Nephron progenitor cell (in vitro differentiated cells): Measurements from ENCODE around the gene STMN1.

Source experiments
- DNase-seq: peaks from one replicate; pipeline ENCODE4 v3.0.0; 2021
- H3K27ac Mint-ChIP-seq: 2 replicates; pipeline ENCODE4 v1.8.0; 2021; ENCODE audit warnings: mild to moderate bottlenecking, moderate library complexity, mixed read lengths
- H3K27me3 Mint-ChIP-seq: 2 replicates; pipeline ENCODE4 v1.8.0; 2021; ENCODE audit warnings: mild to moderate bottlenecking, low read depth, mixed read lengths; ENCODE audit not compliant: poor library complexity
- H3K36me3 Mint-ChIP-seq: 2 replicates; pipeline ENCODE4 v1.8.0; 2021; ENCODE audit warnings: low read depth, mixed read lengths
- H3K4me1 Mint-ChIP-seq: 2 replicates; pipeline ENCODE4 v1.8.0; 2021; ENCODE audit warnings: mixed read lengths
- H3K4me3 Mint-ChIP-seq: 2 replicates; pipeline ENCODE4 v1.8.0; 2021; ENCODE audit warnings: mild to moderate bottlenecking, moderate library complexity, mixed read lengths
- H3K9me3 Mint-ChIP-seq: 2 replicates; pipeline ENCODE4 v1.8.0; 2021; ENCODE audit warnings: mild to moderate bottlenecking, moderate library complexity, mixed read lengths
- TF ChIP-seq, protein P1 (sequence below): fragments of 200-600 bp; sonication (generic); IDR thresholded peaks from 2 replicates; pipeline ENCODE4 v1.5.0; 2021; ENCODE audit warnings: antibody characterized with exemption

The STMN1 gene

GRCh38 chr1:25877155-25877554 is 29.1 kb downstream of the STMN1 start:
- peaks cover 21% of the 10 kb centered on the region for H3K27me3 Mint-ChIP-seq

GRCh38 chr1:25876693-25877077 is 29.5 kb downstream of the STMN1 start:
- TF ChIP-seq, protein P1, sequence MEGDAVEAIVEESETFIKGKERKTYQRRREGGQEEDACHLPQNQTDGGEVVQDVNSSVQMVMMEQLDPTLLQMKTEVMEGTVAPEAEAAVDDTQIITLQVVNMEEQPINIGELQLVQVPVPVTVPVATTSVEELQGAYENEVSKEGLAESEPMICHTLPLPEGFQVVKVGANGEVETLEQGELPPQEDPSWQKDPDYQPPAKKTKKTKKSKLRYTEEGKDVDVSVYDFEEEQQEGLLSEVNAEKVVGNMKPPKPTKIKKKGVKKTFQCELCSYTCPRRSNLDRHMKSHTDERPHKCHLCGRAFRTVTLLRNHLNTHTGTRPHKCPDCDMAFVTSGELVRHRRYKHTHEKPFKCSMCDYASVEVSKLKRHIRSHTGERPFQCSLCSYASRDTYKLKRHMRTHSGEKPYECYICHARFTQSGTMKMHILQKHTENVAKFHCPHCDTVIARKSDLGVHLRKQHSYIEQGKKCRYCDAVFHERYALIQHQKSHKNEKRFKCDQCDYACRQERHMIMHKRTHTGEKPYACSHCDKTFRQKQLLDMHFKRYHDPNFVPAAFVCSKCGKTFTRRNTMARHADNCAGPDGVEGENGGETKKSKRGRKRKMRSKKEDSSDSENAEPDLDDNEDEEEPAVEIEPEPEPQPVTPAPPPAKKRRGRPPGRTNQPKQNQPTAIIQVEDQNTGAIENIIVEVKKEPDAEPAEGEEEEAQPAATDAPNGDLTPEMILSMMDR, result no peak
- peak overlapping the region; percentile 81 for H3K4me3 Mint-ChIP-seq

More at GRCh38 chr1:25877155-25877554, 29.1 kb downstream of the STMN1 start:
- Mint-ChIP-seq H3K4me3 (no peak overlapping the region), H3K36me3 (no peaks in the 10 kb centered on the region), H3K9me3 (no peaks in the 10 kb centered on the region), H3K4me1 (peaks cover 39% of the 10 kb centered on the region), H3K27ac (no peak overlapping the region)
- TF ChIP-seq, protein P1, result no peak
- no peak for DNase-seq

GRCh38 chr1:25875856-25876692 is 30.1 kb downstream of the STMN1 start:
- Mint-ChIP-seq H3K9me3 (no peaks in the 10 kb centered on the region), H3K27me3 (peaks cover 18% of the 10 kb centered on the region), H3K4me1 (peaks cover 47% of the 10 kb centered on the region), H3K36me3 (no peaks in the 10 kb centered on the region), H3K4me3 (peak overlapping the region; percentile 81), H3K27ac (peak overlapping the region; percentile 80)
- DNase-seq, result no peak
- TF ChIP-seq, protein P1, result no peak

More at GRCh38 chr1:25876693-25877077, 29.5 kb downstream of the STMN1 start:
- Mint-ChIP-seq H3K27me3 (peaks cover 21% of the 10 kb centered on the region), H3K27ac (no peak overlapping the region), H3K9me3 (no peaks in the 10 kb centered on the region), H3K4me1 (peaks cover 41% of the 10 kb centered on the region), H3K36me3 (no peaks in the 10 kb centered on the region)
- DNase-seq, result no peak

DNA sequence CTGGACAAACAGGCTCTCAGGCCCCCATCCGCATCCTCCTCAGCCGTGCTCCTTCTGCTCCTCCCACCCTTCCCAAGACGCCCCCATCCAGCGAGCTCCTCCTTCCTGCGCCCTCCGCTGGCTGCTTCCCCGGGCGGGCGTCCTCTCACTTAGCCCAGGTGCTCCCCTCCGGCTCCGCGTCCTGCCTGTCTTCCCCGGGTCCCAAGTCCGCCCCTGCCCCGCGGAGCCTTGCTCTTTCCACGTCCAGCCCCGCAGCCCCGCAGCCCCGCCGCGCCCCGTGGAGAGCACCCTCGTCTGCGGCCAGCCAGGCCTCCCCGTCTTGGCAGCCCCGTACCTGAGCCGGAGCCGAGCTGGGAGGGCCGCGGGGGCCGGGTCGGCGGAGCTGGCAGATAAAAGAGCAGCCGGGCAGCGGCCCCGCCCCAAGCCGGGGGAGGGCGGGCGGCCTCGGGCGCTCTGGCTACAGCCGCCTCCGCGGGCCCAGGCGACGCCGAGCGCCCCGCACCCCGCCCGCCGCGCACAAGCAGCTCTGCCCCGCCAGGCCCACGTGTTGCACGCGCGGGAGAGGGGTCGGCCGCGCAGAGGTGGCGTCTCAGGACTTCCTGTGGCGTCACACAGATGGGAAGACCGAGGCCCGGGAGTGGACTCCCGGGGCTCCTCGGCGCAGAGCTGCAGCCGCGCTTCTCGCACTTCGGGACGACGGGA is 30.9 kb downstream of the STMN1 start, which contains the start of gene PAQR7:
TSS of gene PAQR7 (minus strand) at position 555 of the 702 bp plus-strand sequence. CDS start 11,869 bp downstream, outside the sequence.
- Mint-ChIP-seq H3K9me3 (no peaks in the 10 kb centered on the region), H3K27ac (peak within 1 kb of the TSS; percentile 86), H3K4me1 (peaks cover 52% of the 10 kb centered on the region), H3K36me3 (no peaks in the 10 kb centered on the region), H3K4me3 (peak within 1 kb of the TSS; percentile 89), H3K27me3 (peaks cover 15% of the 10 kb centered on the region)
- peak; percentile 83 for DNase-seq
- TF ChIP-seq, protein P1, result no peak

DNA sequence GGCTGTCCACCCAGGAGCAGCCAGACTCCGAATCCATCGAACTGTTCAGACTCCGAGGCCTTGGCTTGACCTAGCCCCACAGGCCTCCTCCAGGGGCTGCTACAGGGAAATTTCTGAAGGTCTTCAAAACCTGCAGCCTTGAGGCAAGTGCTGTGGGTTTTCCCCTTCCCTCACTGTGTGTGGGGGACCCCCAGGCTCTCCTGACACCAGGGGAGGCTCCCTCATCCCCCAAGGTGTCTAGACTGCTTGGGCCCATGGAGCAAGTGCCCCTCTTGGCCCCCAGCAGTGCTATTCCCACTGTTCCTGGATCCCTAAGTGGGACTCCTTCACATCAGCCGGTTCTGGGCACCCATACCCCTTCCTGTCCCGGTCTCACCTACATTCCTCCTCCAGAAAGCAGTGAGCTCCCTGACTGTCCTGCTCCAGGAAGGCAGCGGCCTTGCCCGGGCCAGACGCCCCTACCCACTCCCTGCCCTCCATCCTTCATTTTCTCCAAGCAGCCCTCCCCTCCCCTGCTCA is 31.5 kb downstream of the STMN1 start:
- no peak for DNase-seq
- Mint-ChIP-seq H3K27me3 (peaks cover 14% of the 10 kb centered on the region), H3K4me1 (peaks cover 48% of the 10 kb centered on the region), H3K4me3 (peak overlapping the region; percentile 89), H3K27ac (peak overlapping the region; percentile 86), H3K9me3 (no peaks in the 10 kb centered on the region), H3K36me3 (no peaks in the 10 kb centered on the region)
- TF ChIP-seq, protein P1, result no peak
